Muscle of arm (tissue), 12 donors: ENCODE results near the gene TMEM255A. TPM values are rescaled to one million over a fixed set of nuclear protein-coding genes. Genes with fewer than 3 reads are reported as not detected.
A peak's percentile ranks its signal among the peaks of the same experiment; 100 is the strongest.

Experiments used
- DNase-seq: peaks from one replicate; pipeline ENCODE4 v3.0.0-alpha.2; 2013
- polyA plus RNA-seq, 12 donors: library from polyadenylated mRNA; unstranded; fragments of 120-200 nt; gene quantifications; one replicate each; pipeline ENCODE4 v1.2.1, GENCODE V29; 2013; ENCODE audit not compliant: insufficient read length in 12 of 12

The TMEM255A gene
- polyA plus RNA-seq, 12 donors, result 6.7 to 22.3 (median 12.1) TPM; not detected in 1

DNA sequence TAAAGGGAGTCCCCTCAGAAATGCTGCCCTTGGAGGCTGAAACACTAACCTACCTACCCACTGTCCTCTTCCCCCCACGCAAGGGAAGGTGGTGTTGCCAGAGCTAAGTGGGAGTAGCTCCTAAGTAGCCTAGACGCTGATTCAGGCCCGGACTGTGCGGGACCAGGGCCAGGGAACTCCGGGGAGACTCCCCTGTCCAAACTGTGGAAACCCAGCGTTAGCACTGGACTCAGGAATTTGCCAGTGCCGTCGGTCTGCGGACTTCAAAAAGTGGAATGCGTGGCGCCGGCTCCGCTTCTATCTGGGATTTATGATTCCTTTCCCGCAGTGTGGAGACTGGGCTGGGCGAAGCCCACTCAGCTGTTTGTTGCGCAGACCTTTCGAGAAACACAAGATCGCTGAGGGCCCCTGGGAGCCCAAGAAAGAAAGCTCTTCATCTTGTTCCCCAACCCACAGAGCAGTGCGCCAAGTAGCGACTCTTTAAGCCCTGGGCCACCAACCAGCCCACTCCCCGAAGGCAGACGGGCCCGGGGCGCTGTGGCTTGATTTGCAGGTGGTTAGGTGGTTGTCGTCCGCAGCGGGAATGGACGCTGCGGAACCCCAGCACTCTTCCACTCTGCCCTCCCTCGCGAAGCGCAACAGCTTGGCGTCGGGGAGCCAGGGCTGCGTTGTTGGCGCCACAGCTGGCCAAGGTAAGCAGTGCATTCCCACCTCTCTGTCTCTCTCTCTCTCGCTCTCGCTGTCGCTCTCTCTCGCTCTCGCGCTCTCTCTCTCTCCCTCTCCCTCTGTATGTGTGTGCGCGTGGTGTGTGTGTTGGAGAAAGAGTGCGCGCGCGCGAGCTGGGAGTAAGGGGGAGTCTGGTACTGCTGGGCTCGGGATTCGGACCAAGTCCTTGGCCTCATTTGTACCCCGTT lies 2.0 kb downstream of the TMEM255A start:
- DNase-seq, result peak; percentile 34

GRCh38 chrX:120308558-120308957 lies 2.7 kb downstream of the TMEM255A start:
- no peak for DNase-seq

DNA sequence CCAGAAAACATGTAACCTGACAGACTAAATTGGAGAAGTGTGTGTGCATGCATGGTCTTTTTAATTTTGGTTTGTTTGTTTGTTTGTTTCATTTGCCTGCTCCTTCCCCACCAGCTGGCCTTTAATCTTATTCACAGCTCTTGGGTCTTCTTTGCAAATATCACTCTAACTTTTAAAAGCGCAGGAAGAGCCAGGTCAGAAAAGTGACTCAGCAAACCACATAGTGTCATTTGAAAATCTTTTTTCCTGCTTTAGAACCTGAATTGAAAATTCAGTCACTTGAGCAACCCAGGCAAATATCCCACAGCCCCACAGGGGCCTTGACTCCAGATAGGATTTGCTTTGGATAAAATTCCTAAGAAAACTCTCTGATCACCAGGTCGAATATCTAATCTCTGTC lies 4.6 kb downstream of the TMEM255A start:
- DNase-seq, result no peak

- DNase-seq, result no peak
Measured at GRCh38 chrX:120305531-120306141, 5.6 kb downstream of the TMEM255A start.

DNA sequence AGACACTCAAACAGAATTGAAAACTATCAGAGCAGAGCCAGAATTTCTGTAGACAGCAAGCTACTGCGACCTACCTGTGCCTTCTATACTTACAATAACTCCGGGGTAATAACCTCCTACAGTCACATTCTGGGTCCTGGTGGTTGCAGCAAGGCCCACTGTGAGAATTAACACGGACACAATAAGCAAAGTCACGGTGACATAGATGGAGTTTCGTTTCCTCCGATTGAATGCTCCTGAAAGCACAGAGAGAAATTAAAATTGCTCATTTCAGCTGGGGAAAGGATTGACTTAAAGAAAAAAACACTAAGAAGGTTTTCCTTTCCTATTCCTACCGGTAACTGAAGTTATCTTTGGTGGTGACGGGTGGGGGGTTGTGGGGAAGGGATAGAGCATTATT lies 7.0 kb downstream of the TMEM255A start:
- DNase-seq, result no peak

GRCh38 chrX:120302434-120302833 lies 8.8 kb downstream of the TMEM255A start:
- no peak for DNase-seq

DNA sequence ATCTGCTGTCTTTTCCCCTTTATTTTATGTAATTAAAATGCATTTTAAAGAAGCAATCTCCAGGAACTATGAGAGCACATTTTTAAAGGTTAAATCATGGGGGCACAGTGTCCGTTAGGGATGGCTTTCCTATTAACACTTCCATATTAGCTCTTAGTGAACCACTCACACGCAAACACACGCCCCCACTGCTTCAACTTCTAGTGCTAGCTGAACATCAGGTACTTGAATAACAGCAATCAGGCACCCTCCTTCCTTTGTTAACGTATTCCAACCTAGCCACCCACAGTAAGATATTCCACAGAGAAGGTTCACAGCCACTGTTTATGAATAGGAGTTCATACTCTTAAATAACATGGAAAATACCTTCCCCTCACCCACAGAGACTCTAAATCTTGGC lies 9.3 kb downstream of the TMEM255A start:
- DNase-seq, result no peak

DNA sequence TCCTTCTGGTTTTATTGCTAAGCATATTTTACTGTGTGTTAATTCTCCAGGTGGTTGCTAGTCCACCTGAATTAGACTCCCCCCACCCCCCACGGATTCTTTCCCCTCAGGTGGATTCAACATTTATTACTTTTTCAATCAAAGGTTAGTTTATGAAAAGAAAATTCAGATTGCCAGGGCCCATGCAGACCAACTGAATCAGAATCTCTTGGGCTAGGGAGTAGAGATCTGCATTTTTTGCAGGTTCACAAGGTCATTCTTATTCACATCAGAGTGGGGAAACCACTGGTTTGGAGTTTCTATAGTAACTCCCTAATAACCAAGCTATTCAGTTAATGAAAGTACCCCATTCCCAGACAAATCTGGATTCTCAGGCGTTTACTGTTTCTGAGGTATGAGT lies 9.8 kb downstream of the TMEM255A start:
- no peak for DNase-seq

- no peak for DNase-seq
Measured at GRCh38 chrX:120299928-120300327, 11.3 kb downstream of the TMEM255A start.

DNA sequence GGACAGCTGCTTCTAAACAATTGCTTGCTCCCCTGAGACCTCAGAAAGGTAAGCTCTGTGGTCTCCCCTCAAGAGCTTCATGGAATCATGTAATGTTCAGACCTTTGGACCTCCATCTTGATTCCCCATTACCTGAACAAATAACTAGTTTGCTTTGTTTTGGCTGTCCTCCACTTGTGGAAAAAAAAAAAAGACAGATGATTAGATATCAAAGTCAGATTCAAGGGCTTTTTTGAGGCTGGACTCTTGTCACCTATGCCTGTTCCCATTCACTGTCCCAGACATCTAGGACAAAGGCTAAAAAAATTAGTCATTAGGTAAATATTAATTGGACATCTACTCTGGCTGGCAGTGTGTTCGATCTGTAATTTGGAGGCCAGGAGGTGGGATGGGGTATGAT lies 13.3 kb downstream of the TMEM255A start:
- no peak for DNase-seq

- no peak for DNase-seq
Measured at GRCh38 chrX:120294651-120295050, 16.6 kb downstream of the TMEM255A start.

DNA sequence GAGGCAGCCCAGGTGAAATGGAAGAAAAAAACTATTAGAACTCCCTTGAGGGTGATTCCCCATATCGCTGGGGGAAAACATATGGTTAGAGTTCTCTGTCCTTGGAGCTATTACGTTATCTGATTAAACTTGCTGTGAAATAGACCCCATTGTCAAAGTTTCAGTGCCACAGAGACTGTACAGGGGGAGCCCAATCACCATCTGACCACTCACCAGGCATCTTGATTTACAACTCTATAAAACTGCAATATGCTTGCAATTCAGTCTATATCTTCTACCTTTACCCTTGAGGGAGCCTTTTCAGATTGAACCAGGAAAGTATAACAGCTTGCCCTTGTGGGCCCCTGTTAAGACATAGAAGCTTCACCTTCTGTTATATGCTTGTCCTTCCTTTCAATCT lies 18.2 kb downstream of the TMEM255A start:
- DNase-seq, result no peak

- no peak for DNase-seq
Measured at GRCh38 chrX:120291211-120291610, 20.1 kb downstream of the TMEM255A start.

GRCh38 chrX:120290107-120290506 lies 21.2 kb downstream of the TMEM255A start:
- no peak for DNase-seq

GRCh38 chrX:120287513-120288112 lies 23.6 kb downstream of the TMEM255A start:
- no peak for DNase-seq

DNA sequence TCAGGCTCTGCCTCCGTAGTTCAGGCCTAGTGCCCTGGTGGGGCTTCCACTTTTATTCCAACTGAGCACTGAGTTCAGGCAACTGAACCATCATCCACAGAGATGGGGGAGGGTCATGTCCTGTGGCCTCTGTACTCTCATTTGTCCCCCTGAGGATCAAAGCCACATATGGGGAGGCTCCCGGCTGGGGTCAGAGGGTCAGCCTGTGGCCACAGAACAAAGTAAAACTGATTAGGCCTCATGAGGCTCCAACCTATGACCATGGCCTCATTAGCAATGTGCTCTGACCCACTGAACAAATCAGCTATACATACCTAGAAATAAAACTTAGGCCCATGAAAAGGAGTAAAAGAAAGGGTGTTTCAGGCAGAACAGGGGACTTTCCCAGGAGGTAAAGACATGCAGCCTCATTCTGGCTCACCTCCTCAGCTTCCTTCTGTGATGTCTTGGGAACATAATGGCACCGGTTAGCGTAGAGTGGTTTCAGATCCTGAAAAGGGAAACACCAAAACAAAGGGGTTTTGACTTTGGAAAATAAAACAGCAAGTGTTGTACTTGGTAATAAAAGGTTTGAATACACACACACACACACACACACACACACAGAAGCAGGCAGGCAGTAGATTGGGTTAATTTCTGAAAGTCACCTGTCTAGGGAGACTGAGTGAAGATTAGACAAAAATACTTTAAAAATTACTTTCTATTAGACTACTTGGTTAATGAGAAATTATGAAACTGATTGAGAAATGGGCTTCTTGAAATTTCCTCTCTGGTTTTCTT lies 24.3 kb downstream of the TMEM255A start:
- DNase-seq, result no peak

DNA sequence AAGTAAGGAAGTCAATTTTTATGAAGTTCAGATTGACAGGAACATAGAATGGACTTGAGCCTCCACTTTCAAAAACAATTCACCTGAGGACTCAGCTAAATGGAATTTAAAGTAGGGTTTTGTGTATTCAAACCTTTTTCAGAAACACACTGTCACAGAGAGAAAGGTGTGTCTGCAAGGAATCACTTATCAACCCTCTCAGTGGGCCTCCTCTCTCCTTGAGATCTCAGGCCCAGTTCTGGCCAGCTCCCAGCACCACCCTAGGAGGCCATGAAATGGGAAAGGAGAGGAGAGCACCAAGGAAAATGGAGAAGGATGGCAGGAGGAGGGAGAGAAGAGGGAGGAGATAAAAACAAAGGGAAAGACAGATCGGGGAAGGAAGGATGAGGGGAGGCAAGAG lies 28.6 kb downstream of the TMEM255A start:
- DNase-seq, result no peak

- no peak for DNase-seq
Measured at GRCh38 chrX:120281761-120282160, 29.5 kb downstream of the TMEM255A start.

DNA sequence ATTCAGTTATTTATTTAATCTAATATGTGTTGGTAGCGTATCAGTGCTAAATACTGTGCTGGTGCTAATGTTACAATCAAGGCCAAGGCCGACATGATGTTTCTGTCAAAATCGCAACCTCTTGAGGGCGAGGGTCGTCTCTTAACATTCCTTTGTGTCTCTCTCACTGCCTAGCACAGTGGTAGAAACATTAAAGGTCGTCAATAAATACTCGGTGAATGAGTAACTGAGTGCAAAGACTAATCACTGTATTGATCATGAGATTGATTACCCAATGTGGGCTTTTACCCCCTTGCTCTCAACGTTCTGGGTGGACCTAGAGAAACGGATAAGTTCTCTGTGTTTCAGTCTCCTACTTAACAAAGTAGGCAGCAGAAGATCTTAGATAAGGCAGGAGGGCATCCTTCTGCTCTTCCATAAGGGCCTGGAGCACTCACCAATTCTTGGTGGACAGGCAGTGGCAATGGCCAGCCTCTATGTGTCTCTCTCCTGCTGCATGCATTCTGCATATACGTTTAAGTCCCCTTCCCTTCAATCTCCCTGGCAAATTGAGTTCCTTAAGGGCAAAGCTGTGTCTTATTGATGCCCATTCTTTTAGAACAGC lies 30.1 kb downstream of the TMEM255A start:
- no peak for DNase-seq

DNA sequence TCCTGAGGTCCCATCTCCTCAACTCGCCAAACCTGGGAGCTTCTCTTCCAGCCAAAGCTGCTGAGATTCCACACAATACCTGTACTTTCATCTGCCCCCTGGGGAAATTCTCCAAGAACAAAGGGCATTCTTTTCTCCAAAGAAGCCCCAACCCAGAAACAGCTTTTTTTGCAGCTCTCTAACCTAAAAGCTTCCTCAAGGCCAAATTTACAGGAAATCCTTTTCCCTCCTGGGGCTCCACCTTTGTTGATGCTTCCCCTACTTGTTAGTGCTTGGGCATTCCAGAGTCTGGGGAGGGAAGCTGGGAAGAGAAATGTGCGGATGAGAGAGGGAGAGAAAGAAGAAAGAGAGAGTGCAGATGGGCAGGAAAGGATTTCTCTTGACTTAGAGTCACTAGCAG lies 36.3 kb downstream of the TMEM255A start:
- DNase-seq, result no peak

DNA sequence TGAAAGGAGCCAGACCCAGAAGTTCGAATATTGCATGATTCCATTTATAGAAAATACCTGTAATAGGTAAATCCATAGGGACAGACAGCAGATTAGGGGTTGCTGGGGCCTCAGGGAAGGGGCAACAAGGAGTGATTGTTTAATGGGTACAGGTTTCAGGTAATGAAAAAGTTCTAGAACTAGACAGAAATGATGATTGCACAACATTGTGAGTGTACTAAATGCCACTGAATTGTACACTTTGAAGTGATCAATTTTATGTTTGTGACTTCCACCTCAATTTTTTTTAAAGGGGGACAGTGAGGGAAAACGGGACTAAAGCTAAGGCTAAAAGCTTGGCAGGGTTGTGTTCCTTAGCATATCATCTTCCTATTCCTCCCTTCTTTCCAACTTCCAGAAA lies 37.1 kb downstream of the TMEM255A start:
- no peak for DNase-seq

DNA sequence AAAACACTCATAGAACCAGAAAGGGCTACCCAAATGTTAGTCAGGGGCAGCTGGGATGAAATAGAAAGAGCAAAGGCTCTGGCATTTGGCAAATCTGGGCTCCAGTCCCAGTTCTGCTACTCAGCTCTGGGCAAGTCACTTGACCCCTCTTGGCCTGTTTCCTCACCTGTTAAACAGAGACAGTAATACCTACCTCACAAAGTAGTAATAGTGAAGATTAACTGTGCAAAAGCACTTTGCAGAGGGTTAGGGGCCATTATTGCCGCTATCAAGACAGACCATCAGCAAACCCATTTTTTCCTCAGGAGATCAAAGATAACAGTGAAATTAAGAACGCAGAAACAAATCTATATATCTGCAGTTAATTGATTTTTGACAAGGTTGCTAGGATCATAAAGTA lies 40.0 kb downstream of the TMEM255A start:
- no peak for DNase-seq
